Muscle of leg (tissue), 16 donors: ENCODE results near the gene DOLK. TPM values are rescaled to one million over a fixed set of nuclear protein-coding genes. Genes with fewer than 3 reads are reported as not detected.

Source experiments
- DNase-seq: peaks from one replicate; pipeline ENCODE4 v3.0.0; 2013
- H3K27ac ChIP-seq: one replicate; pipeline ENCODE4 v1.5.1; 2013; ENCODE audit warnings: mild to moderate bottlenecking, low read length, control low read depth
- H3K27me3 ChIP-seq: one replicate; pipeline ENCODE4 v1.6.1; 2013; ENCODE audit warnings: low read length; ENCODE audit not compliant: control insufficient read depth, insufficient read depth
- H3K36me3 ChIP-seq: one replicate; pipeline ENCODE4 v1.6.1; 2013; ENCODE audit warnings: low read length; ENCODE audit not compliant: control insufficient read depth, insufficient read depth
- H3K4me1 ChIP-seq: one replicate; pipeline ENCODE4 v1.6.1; 2013; ENCODE audit warnings: low read length; ENCODE audit not compliant: control insufficient read depth, insufficient read depth
- H3K4me3 ChIP-seq: one replicate; pipeline ENCODE4 v1.5.1; 2013; ENCODE audit warnings: low read length, control low read depth
- H3K9me3 ChIP-seq: replicated peaks from 2 replicates; pipeline ENCODE4 v1.6.1; 2013; ENCODE audit warnings: low read depth, low read length; ENCODE audit not compliant: control insufficient read depth
- WGBS: methylation state at CpG from one replicate; pipeline ENCODE4 v1.1.5; 2013; ENCODE audit warnings: missing lambda C conversion rate; ENCODE audit not compliant: insufficient coverage; 5-methylcytosine and 5-hydroxymethylcytosine counted together
- long read RNA-seq, 11 donors: transcript quantifications; one replicate each; lab custom pipeline, GENCODE V29; 2026
- polyA plus RNA-seq, 8 donors: library from polyadenylated mRNA; unstranded; fragments of 120-200 nt; gene quantifications; one replicate each; pipeline versions ENCODE4 v1.2.1 to v1.2.3, GENCODE V29; 2013; ENCODE audit warnings: inconsistent platforms in 1 of 8, low replicate concordance in 1 of 8; ENCODE audit not compliant: insufficient read length in 8 of 8, insufficient read depth in 1 of 8
- total RNA-seq: library from RNA; stranded (reverse); fragments of 120-200 nt; gene quantifications from one replicate; pipeline ENCODE4 v1.2.4, GENCODE V29; 2013

DOLK gene
- 8.0 TPM for total RNA-seq
- 10 to 100 TPM in 2 of 8 donors, 1 to 10 TPM in 6; 7.9 to 11.6 (median 9.3) TPM for polyA plus RNA-seq
- long read RNA-seq, donor 1, transcript DOLK-201 (1 exons, 2,090 nt): major isoform, 6 of 6 reads
- long read RNA-seq, donor 1, partial matches to known transcripts: 0 of 6 reads
- long read RNA-seq, donor 1, other reads (novel, unspliced or antisense): 0 of 6 reads
- long read RNA-seq, donor 2, partial matches to known transcripts: 0 of 2 reads
- long read RNA-seq, donor 2, other reads (novel, unspliced or antisense): 0 of 2 reads
- long read RNA-seq, donor 3, transcript DOLK-201 (1 exons, 2,090 nt): major isoform, 19 of 19 reads
- long read RNA-seq, donor 3, partial matches to known transcripts: 0 of 19 reads
- long read RNA-seq, donor 3, other reads (novel, unspliced or antisense): 0 of 19 reads
- long read RNA-seq, donor 4, transcript DOLK-201 (1 exons, 2,090 nt): major isoform, 8 of 8 reads
- long read RNA-seq, donor 4, partial matches to known transcripts: 0 of 8 reads
- long read RNA-seq, donor 4, other reads (novel, unspliced or antisense): 0 of 8 reads
- long read RNA-seq, donor 5, transcript DOLK-201 (1 exons, 2,090 nt): major isoform, 29 of 29 reads
- long read RNA-seq, donor 5, partial matches to known transcripts: 0 of 29 reads
- long read RNA-seq, donor 5, other reads (novel, unspliced or antisense): 0 of 29 reads
- long read RNA-seq, donor 6, transcript DOLK-201 (1 exons, 2,090 nt): major isoform, 11 of 11 reads
- long read RNA-seq, donor 6, partial matches to known transcripts: 0 of 11 reads
- long read RNA-seq, donor 6, other reads (novel, unspliced or antisense): 0 of 11 reads
- long read RNA-seq, donor 7, transcript DOLK-201 (1 exons, 2,090 nt): major isoform, 13 of 13 reads
- long read RNA-seq, donor 7, partial matches to known transcripts: 0 of 13 reads
- long read RNA-seq, donor 7, other reads (novel, unspliced or antisense): 0 of 13 reads
- long read RNA-seq, donor 8, transcript DOLK-201 (1 exons, 2,090 nt): major isoform, 14 of 14 reads
- long read RNA-seq, donor 8, partial matches to known transcripts: 0 of 14 reads
- long read RNA-seq, donor 8, other reads (novel, unspliced or antisense): 0 of 14 reads
- long read RNA-seq, donor 9, transcript DOLK-201 (1 exons, 2,090 nt): major isoform, 9 of 9 reads
- long read RNA-seq, donor 9, partial matches to known transcripts: 0 of 9 reads
- long read RNA-seq, donor 9, other reads (novel, unspliced or antisense): 0 of 9 reads
- long read RNA-seq, donor 10, transcript DOLK-201 (1 exons, 2,090 nt): major isoform, 10 of 10 reads
- long read RNA-seq, donor 10, partial matches to known transcripts: 0 of 10 reads
- long read RNA-seq, donor 10, other reads (novel, unspliced or antisense): 0 of 10 reads
- long read RNA-seq, donor 11, transcript DOLK-201 (1 exons, 2,090 nt): major isoform, 8 of 8 reads
- long read RNA-seq, donor 11, partial matches to known transcripts: 0 of 8 reads
- long read RNA-seq, donor 11, other reads (novel, unspliced or antisense): 0 of 8 reads

GRCh38 chr9:128947527-128948301 lies at the start of gene DOLK, which contains the start of gene NUP188:
Gene DOLK (minus strand): TSS chr9:128947603. CDS start chr9:128947303, 300 bp downstream.
Gene NUP188 (plus strand): TSS chr9:128947699. CDS start chr9:128947720, 21 bp downstream.
- peak; percentile 98 for DNase-seq
- peaks cover 15% of the 10 kb centered on the region for H3K4me1 ChIP-seq
- H3K9me3 ChIP-seq: no peaks in the 10 kb centered on the region
- under 1% methylated on average over 74 of the region's 86 CpGs for WGBS
- H3K27ac ChIP-seq: peak within 1 kb of the TSS; percentile 97
- peaks cover 34% of the 10 kb centered on the region for H3K36me3 ChIP-seq
- H3K4me3 ChIP-seq: peak within 1 kb of the TSS; percentile 99
- H3K27me3 ChIP-seq: no peaks in the 10 kb centered on the region

- H3K36me3 ChIP-seq: peaks cover 83% of the 10 kb centered on the region
- no peak overlapping the region for H3K4me3 ChIP-seq
- no peak for DNase-seq
- H3K4me1 ChIP-seq: no peaks in the 10 kb centered on the region
- no peak overlapping the region for H3K27ac ChIP-seq
- H3K27me3 ChIP-seq: no peaks in the 10 kb centered on the region
- H3K9me3 ChIP-seq: no peaks in the 10 kb centered on the region
- 68% methylated on average over 3 of the region's 5 CpGs for WGBS
Observed at GRCh38 chr9:128995791-128996190, 48.4 kb upstream of the DOLK start.

GRCh38 chr9:128992995-128993394 lies 45.6 kb upstream of the DOLK start:
- H3K4me3 ChIP-seq: no peak overlapping the region
- H3K27ac ChIP-seq: no peak overlapping the region
- no peaks in the 10 kb centered on the region for H3K4me1 ChIP-seq
- peaks cover 73% of the 10 kb centered on the region for H3K36me3 ChIP-seq
- H3K9me3 ChIP-seq: no peaks in the 10 kb centered on the region
- H3K27me3 ChIP-seq: no peaks in the 10 kb centered on the region
- WGBS: 76% methylated on average over 6 of the region's 7 CpGs
- DNase-seq: no peak

- Histone ChIP-seq H3K27me3 (no peaks in the 10 kb centered on the region), H3K36me3 (peaks cover 61% of the 10 kb centered on the region), H3K27ac (peak overlapping the region; percentile 83), H3K9me3 (no peaks in the 10 kb centered on the region), H3K4me3 (no peak overlapping the region), H3K4me1 (peaks cover 7% of the 10 kb centered on the region)
- WGBS: 70% methylated on average over 2 of the region's 5 CpGs
- DNase-seq: peak; percentile 86
Observed at GRCh38 chr9:128987805-128988204, 40.4 kb upstream of the DOLK start.

GRCh38 chr9:128986671-128987070 lies 39.3 kb upstream of the DOLK start:
- peaks cover 7% of the 10 kb centered on the region for H3K4me1 ChIP-seq
- peaks cover 65% of the 10 kb centered on the region for H3K36me3 ChIP-seq
- no peak for DNase-seq
- no peaks in the 10 kb centered on the region for H3K27me3 ChIP-seq
- H3K27ac ChIP-seq: no peak overlapping the region
- H3K4me3 ChIP-seq: no peak overlapping the region
- H3K9me3 ChIP-seq: no peaks in the 10 kb centered on the region
- 100% methylated on average over 5 of the region's 5 CpGs for WGBS

DNA sequence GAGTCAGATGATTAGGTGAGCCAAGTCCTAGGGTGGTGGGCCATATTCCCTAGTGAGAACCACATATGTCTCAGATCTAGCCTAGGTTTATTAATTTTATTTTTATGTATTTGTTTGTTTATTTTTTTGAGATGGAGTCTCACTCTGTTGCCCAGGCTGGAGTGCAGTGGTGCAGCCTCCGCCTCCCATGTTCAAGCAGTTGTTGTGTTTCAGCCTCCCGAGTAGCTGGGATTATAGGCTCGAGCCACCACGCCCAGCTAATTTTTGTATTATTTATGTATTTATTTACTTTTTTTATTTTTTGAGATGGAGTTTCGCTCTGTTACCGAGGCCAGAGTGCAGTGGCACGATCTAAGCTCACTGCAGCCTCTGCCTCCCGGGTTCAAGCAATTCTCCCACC lies 36.1 kb upstream of the DOLK start:
- H3K4me3 ChIP-seq: no peak overlapping the region
- peaks cover 7% of the 10 kb centered on the region for H3K4me1 ChIP-seq
- H3K27ac ChIP-seq: no peak overlapping the region
- DNase-seq: no peak
- H3K9me3 ChIP-seq: no peaks in the 10 kb centered on the region
- peaks cover 67% of the 10 kb centered on the region for H3K36me3 ChIP-seq
- no peaks in the 10 kb centered on the region for H3K27me3 ChIP-seq
- WGBS: 93% methylated on average over 3 of the region's 8 CpGs

DNA sequence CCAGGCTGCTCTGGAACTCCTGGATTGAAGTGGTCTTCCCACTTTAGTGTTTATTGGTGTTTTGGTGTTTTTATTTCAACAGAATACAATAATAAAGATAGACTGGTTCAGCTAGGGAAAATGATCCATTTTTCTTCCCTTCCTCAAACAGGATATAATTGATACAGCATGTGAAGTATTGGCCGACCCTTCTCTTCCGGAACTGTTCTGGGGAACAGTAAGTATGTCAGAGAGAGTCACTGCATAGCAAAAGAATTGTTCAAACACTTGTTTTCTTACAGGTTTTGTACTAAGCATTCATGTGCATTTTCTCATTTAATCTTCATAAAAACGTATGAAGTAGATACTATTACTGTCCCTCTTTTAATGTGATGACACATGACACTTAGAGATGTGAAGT lies 31.7 kb upstream of the DOLK start:
- no peak overlapping the region for H3K4me3 ChIP-seq
- H3K36me3 ChIP-seq: peaks cover 80% of the 10 kb centered on the region
- no peaks in the 10 kb centered on the region for H3K27me3 ChIP-seq
- no peak overlapping the region for H3K27ac ChIP-seq
- DNase-seq: no peak
- H3K4me1 ChIP-seq: no peaks in the 10 kb centered on the region
- WGBS: no CpG with 5 or more reads among the region's 3 CpGs
- no peaks in the 10 kb centered on the region for H3K9me3 ChIP-seq

GRCh38 chr9:128972956-128973355 lies 25.6 kb upstream of the DOLK start:
- no peaks in the 10 kb centered on the region for H3K27me3 ChIP-seq
- no peak overlapping the region for H3K27ac ChIP-seq
- WGBS: no CpG with 5 or more reads among the region's 4 CpGs
- no peak overlapping the region for H3K4me3 ChIP-seq
- H3K4me1 ChIP-seq: no peaks in the 10 kb centered on the region
- DNase-seq: no peak
- H3K36me3 ChIP-seq: peaks cover 78% of the 10 kb centered on the region
- H3K9me3 ChIP-seq: no peaks in the 10 kb centered on the region

DNA sequence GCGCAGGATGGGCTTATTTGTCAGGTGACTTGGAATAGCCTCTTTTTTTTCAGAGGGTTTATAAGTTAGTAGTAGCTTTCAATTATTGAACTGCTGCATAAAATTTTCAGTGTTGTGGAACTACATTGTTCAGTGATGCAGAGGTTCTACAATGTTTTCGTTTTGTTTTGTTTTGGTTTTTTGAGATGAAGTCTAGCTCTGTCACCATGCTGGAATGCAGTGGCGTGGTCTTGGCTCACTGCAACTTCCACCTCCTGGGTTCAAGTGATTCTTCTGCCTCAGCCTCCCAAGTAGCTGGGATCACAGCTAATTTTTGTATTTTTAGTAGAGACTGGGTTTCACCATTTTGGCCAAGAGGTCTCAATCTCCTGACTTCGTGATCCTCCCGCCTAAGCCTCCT lies 22.1 kb upstream of the DOLK start:
- Histone ChIP-seq H3K27me3 (no peaks in the 10 kb centered on the region), H3K4me1 (no peaks in the 10 kb centered on the region), H3K4me3 (no peak overlapping the region), H3K36me3 (peaks cover 61% of the 10 kb centered on the region), H3K27ac (no peak overlapping the region), H3K9me3 (no peaks in the 10 kb centered on the region)
- DNase-seq: no peak
- WGBS: 100% methylated on average over 2 of the region's 5 CpGs
